NCI-H748 (cell line): ENCODE measurements around the gene PSPH.

Experiments
- DNase-seq: peaks from one replicate; lab custom pipeline; 2025; ENCODE audit not compliant: unreplicated experiment; lab: John Stamatoyannopoulos, UW

PSPH gene

DNA sequence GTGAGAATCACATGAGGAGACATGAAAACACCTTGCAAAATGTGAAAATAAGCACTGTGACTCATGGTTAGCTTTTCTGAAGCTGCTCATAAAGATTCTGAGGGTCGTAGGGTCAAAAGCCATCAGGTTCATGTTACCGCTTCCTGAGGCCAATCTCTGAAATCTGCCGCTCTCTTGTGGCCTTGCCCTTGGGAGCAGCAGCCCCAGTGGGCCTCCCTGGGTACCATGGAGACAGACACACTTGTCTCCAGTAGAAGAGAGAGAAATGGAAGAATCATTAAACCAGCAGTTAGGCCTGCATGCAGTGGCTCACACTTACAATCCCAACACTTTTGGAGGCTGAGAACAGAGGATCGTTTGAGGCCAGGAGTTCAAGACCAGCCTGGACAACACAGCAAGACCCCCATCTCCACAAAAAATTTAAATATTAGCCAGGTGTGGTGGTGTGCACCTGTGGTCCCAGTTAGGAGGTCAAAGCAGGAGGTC, 44.0 kb downstream of the PSPH start:
- DNase-seq, result peak; percentile 18

DNA sequence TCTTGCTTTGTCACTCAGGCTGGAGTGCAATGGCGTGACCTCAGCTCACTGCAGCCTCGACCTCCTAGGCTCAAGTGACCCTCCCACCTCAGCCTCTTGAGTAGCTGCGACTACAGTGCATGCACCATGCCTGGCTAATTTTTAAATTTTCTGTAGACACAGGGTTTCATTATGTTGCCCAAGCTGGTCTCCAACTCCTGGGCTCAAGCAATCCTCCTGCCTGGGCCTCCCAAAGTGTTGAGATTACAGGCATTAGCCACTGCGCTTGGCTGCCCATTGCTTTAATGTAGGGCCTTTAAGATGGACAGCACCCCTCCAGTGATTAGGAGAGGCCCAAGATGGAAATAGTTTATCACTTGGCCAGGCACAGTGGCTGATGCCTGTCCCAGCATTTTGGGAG, 47.5 kb downstream of the PSPH start:
- DNase-seq, result no peak

DNA sequence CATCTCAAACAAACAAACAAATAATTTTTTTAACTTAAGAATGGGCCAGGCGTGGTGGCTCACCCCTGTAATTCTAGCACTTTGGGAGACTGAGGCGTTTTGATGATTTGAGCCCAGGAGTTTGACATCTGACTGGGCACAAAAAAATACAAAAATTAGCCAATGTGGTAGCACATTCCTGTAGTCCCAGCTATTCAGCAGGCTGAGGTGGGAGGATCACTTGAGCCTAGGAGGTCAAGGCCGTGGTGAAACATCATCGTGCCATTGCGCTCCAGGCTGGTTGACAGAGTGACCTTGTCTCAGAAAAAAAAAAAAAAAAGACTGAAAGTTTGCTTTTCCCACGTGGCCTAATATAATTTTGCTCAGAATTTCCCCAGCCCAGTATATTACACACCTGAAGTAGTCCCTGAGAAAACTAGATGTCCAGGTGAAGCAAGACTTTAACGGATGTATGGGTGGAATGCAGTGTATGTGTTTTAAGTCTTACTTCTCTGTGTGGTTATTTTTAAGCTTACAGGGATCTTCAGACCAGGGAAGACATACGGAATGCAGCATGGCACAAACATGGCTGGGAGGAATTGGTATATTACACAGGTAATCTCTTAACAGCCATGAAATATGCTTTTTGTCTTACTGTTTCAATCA, 54.3 kb downstream of the PSPH start:
- DNase-seq, result no peak

DNA sequence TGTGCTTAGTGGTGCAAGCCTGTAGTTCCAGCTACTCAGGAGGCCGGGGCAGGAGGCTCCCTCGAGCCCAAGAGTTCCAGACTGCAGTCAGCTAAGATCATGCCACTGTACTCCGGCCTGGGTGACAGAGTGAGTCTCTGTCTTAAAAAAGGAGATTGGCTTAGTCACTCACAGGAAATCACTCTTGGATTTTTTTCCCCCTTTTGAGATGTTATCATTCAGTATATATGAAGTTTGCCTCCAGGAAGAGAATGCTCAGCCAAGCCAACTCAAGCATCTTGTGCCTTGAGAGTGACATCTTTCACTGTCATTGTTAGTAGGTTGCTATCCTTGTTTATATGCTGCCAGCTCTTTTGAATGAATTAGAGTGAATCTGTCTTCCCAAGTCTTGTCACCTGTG, 58.9 kb downstream of the PSPH start:
- DNase-seq, result no peak

DNA sequence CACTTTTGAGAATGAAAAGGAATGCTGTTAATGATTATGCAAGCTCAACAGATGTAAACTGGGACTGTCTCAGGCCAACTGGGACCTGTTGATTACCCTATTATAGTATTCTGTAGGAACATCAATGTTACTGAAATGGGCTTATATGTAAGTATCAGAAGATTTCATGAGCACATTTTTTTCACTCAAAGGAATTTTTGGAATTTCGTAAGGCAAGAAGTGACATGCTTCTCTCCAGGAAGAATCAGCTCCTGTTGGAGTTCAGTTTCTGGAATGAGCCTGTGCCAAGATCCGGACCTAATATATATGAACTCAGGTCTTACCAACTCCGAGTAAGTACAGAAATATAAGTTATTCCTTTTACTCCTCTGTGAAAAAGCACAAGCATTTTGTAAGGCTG, 67.7 kb downstream of the PSPH start:
- no peak for DNase-seq

DNA sequence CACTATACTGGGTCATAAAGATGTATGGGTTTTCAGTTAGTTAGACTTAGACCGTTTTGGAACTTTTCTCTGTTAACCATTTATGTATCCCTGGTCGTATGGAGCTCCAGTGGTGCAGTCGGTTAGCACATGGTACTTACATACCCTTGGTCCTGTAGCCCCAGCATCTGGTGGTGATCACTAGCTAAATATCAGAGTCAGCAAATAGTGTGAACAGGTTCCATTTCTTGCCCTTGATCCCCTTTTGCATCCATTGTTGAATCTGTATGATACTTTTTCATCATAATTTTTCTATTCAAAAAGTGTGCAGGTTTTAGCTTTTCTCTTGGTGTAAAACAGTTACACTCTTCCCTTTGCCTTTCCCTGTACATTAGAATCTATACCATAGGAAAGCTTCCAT, 71.0 kb downstream of the PSPH start:
- DNase-seq, result no peak

DNA sequence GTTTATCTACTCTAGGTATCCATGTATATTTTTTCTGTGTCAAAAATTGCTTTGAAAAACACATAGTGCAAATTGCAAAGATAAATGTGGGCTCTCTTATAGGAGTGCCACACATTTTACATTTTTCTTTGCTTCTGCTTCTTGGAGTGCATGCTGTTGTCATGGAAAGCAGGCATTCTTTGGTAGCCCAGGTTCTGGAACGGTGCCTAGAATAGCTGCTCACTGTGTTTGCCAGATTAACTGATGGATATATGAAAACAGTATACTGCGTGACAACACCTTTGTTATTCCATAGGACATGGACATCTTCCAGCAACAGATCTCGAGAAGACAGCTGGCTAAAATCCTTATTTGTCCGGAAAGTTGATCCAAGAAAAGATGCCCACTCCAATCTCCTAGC, 73.4 kb downstream of the PSPH start:
- peak; percentile 70 for DNase-seq

DNA sequence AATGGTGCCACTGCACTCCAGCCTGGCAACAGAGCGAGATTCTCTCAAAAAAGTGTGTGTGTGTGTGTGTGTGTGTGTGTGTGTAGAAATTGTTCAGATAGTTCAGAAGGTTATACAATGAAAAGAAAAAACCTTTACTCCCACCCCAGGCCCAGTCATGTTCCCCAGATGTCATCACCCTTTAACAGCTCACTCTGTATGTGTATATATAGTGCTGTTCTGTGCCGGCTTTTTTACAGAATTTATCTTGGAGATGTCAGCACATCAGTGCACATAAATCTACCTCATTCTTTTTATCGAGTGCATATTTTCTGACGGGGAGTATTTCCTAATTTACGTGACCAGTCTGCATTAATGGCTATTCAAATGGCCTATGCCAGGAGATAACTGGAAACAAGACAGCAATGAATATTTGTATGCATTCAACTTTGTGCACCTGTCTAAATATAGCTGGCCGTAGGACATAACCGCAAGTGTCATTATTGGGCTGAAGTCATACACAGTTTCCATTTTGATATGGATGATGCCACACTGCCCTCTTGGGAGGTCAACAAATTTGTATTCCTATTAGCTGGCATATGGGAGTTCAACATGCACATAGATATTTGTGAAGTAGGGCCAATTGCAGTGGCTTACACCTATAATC, 75.1 kb downstream of the PSPH start:
- peak; percentile 77 for DNase-seq

DNA sequence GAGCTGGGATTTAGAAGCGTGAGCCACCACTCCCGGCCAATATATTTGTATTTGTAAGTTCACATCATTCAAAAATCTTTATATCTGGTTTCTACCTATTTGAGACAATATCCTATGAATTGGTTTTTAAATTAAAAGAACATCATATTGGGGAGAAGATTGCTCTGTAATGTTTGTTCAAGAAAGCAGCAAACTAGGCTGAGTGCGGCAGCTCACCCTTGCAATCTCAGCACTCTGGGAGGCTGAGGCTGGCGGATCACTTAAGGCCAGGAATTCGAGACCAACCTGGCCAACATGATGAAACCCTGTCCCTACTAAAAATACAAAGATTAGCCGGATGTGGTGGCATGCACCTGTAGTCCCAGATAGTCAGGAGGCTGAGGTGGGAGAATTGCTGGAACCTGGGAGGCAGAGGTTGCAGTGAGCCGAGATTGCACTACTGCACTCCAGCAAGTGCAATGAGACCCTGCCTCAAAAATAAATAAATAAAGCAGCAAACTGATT, 77.4 kb downstream of the PSPH start:
- DNase-seq, result no peak

DNA sequence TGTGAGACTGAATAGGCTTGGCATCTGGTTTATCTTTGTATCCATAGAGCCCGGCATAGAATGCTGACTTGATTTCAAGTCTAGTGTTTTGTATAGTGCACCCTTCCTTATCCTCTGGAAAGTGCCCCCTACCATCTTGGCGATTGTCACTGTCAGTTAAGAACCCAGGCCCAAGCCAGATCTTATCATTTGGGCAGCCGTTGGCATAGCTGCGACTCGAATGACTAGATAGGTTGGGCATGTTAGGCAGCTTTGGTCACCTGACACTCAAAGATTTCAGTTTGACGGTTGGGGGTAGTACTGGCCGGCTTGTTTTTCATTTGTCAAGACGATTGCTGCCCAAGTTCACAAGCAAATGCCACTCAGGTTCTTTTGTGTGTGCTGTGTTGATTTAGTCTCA, 80.3 kb downstream of the PSPH start:
- peak; percentile 80 for DNase-seq

DNA sequence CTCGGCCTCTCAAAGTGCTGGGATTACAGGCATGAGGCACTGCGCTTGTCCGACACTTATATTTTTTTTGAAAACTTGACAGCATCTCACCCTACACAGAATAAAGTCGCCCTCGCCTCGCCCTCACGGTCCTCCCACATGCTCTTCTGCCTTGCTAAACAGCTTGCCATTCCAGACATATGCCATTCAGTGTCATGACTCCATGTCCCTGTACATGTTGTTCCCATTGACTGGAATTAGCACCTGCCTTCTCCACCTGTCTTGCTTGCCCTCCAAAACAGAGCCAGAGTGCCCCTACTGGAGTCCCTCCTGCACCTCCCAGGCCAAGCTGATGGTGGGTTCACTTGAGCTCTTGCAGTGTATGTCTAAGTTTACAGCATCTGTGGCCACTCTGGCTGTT, 80.7 kb downstream of the PSPH start:
- peak; percentile 54 for DNase-seq

DNA sequence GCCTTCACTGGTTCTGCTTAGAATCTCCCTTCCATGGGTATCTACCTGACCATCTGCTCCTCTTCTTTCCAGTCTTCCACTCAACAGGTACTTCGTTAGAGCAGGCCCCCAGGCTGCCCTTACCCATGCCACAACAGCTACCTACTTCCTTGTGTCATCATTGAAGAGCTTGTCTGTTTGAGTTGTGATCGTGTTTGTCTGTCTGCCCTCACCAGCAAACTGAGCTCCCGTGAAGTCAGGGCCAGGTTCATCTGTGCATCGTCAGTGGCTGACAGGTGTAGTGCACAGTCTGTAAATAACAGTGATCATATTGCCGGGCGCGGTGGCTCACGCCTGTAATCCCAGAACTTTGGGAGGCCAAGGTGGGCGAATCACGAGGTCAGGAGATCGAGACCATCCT, 81.9 kb downstream of the PSPH start:
- DNase-seq, result no peak

DNA sequence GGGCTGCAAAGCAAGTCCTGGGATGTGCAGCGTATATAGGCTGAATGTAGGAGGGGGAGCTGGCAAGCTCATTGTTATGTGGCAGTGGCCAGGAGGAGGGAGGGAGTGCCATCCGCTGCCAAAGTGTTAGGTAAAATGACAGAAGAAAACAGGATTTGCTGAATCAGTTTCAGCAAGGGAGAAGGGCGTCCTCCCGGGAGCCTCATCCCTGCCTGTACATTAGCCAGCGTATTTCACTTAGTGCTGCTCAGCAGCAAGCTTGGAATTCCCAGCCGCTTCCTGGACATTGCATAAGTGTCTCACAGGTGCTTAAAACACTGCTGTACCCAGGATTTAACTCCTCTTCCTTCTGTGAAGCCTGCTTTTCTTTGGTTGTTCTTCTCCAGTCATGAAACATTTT, 84.4 kb downstream of the PSPH start:
- no peak for DNase-seq

DNA sequence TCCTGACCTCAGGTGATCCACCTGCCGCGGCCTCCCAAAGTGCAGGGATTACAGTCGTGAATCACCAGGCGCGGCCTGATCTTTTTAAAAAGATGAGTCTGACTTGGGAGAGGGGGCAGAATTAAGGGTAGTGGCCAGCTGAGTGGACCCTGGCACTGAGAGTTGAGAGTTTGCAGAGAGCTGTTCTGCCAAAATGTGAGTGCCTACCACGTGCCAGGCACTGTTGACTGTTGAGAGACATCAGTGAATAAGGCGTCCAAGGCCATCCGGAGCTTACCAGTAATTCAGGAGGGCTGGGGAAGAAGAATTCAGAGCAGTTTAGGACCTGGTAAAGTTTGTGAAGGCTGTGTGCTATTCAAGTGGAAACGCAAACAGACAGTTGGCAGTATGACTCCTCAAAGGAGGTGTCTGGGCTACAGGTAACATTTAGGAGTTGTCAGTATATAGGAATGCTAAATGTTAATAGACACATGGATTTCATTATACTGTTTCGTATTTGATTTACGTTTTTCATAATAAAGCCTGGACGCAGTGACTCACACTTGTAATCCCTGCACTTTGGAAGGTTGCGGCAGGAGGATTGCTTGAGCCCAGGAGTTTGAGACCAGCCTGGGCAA, 85.3 kb downstream of the PSPH start:
- DNase-seq, result no peak

DNA sequence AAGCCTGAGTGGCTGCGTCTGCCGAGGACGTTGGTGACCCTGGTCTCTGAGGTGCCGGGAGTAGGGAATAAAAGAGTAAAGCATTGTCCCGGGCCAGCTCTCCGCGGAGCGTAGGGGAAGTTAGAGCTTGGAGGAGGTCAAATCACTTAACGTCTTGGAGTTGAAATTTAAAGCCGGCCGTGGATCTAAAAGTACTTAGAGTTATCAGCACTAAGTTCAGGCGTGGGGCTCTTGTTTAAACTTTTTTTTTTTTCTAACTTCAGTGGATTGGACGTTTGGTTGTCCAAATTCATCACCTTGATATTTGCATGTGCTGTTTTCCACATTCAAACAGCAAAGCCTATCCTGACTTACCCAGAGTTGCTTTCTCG, 86.2 kb downstream of the PSPH start:
- no peak for DNase-seq

DNA sequence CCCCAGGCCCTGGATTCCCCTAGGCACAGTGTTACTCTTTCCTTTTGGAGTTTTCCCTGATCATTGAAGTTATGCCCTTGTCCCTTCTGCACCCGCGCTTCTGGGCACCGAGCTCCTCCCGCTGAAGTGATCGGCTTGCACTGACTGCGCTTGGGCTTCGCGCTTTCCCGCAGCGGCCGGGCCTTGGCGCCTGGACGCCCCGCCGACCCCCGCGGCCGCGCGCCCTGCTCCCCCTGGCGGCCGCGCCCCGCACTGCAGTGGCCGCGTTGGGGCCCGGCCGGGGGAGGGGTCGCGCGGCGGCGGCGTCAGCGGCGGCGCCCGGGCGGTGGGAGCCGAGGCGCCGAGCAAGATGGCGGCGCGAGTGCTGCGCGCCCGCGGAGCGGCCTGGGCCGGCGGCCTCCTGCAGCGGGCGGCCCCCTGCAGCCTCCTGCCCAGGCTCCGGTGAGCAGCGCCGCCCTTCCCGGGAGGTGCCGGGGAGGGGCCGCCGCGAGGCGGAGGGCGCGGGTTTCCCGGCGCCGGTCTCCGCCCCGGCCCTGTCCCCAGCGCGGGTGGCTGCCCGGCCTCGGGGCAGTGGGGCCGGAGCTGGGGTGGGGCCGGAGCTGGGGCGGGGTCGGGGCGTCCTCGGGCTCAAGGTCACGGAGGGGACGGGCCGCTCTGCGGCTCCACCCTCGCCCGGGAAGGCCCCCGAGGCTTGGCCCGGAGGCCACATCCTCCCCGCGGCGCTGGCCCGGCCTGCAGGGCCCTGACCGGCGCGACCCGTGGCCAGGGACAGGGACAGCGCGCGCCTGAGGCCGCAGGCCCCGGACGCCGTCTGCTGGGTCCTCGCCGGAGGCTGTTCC, 86.8 kb downstream of the PSPH start, which contains the start of gene NIPSNAP2:
NIPSNAP2 (plus strand) TSS at position 325 of the 839 bp plus-strand sequence; CDS start at position 350, 25 bp downstream.
- peak; percentile 84 for DNase-seq

DNA sequence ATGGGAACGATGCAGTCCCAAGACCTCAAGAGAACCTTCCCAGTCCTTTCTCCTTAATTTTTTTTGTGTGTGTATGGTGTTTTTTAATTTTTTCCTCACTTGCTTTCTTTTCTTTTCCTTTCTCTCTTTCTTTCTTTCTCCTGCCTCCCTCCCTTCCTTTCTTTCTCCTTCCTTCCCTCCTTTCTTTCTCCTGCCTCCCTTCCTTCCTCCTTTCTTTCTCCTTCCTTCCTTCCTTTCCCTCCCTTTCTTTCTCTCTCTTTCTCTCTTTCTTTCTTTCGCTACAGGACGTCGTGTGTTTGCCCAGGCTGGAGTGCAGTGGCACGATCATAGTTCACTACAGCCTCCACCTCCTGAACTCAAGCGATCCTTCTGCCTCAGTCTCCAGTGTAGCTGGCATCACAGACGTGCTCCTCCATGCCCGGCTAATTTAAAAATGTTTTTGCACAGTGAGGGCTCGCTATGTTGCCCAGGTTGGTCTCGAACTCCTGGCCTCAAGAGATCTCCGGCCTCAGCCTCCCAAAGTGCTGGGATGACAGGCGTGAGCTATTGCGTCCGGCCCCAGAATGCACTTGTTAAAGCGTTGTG, 87.6 kb downstream of the PSPH start:
- DNase-seq, result no peak

DNA sequence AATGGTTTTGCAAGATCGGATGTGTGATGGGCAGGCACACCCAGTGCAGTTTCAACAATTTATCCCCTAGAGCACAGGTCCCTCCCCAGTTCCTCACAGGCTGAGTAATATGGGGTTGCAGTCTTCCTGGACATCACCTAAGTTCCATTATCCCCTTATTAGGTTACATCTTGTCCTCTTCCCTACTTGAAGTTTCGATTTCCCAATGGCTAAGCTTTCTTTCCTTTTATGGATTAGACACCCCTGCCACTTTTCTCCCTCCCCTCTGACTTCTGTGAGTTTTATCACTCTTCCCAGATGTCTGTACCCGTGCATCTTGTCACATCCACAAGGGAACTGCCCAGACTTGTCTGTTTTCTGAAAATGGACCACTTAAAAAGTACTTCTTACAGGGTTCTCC, 89.2 kb downstream of the PSPH start:
- no peak for DNase-seq
